Stimulated activated CD4-positive, alpha-beta T cell treated with anti-CD3 and anti-CD28 coated beads, TNF-alpha, amount 100 ng/mL, for 48 hours (primary cell): ENCODE data around the gene LRBA.
"Not testable (repeated sequence)": the region's sequence is repeated elsewhere in the genome, so short reads cannot be mapped to it uniquely, and the experiment has no call there.

Experiments used
- DNase-seq, 3 donors: peaks; one replicate each; pipeline ENCODE4 v3.0.0-alpha.2; 2020; ENCODE audit warnings: low read depth in 3 of 3

Gene LRBA

DNA sequence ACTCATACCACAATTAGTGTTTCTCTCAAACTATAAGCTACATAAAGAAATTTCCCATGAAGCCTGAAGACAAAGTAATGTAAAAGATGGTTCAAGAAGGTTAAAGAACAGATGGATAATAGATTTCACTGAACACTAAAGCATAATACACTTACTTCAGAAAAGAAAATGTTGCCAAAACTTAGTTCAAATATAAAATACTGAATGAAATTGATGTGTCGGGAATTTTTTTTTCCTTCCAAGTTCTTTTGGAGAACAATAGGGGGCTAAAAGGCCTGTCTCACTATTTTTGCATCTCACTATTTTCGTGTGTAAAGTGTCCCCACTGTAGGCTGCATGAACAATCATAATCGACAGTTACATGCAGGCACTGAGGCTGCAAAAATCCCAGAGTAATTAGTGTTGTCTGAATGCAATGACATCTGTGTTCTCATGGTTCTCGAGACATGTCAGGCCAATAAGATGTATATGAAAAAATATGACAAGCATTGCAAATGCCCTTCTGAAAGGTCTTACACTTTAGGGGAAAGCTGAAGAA is 445.0 kb downstream of the LRBA start:
- DNase-seq = no peak

DNA sequence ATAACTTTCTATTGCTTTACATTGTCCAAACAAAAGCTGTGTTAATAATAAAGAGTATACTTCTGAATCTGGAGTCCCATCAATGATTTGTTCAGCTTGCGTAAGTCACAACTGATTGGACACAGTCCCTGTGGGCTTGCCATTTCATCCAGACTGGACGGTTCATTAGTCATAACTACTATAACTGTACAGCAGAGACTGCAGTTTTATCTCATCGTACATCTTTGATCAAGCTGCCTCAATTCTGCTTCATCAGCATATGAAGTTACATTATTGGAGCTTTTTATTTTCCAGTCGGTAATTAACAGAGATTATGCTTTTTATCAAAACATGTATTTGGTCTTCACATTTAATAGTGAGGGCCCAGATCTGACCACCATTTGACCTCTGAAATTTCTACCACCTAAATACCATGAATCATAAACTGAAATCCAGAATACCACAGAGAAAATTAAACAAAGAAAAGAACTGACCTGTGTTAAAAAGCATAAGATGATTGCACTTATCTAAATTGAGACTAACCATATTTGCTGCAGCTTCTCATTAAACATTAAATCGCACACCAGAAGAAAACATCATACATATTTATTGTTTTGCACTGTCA is 445.6 kb downstream of the LRBA start:
- no peak for DNase-seq

DNA sequence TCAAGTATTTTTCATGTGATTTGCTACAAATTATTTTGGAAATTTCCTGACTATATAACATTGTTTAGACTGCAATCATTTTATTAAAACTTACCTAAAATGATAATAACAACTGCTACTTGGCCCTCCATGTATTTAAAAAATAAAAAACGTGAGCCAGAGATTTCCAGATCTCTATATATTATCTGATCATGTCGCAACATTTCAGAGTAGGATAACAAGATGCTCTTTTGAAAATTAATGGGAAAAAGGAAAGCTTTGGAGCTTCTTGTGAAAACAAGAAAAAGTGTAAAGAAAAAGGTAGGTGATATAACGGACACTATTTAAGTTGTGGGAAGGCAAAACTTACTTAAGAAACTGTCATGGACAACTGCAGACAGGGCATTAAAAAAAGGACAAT is 448.0 kb downstream of the LRBA start:
- no peak for DNase-seq

DNA sequence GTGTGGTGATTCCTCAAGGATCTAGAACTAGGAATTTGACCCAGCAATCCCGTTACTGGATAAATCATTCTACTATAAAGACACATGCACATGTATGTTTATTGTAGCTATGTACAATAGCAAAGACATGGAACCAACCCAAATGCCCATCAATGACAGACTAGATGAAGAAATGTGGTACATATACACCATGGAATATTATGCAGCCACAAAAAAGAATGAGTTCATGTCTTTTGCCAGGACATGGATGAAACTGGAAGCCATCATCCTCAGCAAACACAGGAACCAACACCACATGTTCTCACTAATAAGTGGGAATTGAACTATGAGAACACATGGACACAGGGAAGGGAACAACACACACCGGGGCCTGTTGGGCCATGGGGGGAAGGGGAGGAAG is 450.1 kb downstream of the LRBA start:
- DNase-seq = not testable (repeated sequence)

DNA sequence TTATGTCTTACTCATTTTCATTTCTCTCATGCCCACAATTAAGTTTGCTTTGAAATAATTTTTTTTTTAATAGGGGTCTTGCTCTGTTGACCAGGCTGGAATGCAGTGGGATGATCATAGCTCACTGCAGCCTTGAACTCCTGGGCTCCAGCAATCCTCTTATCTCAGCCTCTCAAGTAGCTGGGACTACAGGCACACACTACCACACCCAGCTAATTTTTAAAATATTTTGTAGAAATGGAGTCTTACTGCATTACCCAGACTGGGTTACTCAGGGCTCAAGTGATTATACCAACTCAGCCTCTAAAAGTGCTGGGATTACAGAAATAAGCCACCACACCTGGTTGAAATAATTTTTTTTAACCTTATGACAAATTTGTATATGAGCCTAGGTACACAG is 452.3 kb downstream of the LRBA start:
- no peak for DNase-seq

DNA sequence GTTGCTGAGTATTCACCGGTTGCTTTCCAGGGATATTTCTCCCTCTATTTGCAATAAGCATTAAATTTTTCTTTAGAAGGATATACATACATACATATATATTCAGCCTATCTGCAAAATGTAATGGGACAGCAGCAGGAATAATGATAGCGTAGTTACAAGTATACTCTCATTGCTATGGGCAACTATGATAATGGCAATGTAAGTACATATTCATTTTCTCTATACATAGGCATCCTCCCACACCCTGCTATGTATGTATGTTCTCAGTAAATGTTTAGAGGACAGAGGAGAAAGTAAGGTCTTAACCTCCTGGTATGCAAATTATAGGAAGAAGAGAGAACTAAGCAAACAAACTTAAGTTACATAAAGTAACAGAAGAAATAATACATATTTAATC is 452.8 kb downstream of the LRBA start:
- DNase-seq = no peak

DNA sequence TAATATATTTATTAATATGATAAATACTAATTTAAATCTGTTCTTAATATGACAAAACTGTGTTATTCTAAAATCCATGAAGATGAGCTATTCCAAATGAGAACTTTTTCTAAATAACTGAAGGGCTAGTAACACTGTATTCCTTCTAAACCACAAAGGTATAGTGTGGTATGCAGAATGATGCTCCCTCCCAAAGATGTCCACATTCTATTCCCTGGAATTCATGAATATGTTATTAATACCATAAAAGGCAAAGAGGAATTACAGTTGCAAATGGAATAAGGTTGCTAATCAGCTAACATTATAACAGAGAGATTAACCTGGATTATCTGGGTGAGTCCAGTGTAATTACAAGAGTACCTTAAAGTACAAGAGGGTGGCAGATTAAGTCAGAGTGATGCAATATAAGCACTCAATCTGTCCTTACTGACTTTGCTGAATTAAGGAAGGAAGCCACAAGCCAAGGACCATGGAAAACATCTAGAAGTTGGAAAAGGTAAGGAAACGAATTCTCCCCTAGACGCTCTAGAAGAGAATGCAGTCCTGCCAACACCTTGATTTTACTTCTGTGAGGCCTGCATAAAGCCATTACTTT is 453.8 kb downstream of the LRBA start:
- DNase-seq = no peak

DNA sequence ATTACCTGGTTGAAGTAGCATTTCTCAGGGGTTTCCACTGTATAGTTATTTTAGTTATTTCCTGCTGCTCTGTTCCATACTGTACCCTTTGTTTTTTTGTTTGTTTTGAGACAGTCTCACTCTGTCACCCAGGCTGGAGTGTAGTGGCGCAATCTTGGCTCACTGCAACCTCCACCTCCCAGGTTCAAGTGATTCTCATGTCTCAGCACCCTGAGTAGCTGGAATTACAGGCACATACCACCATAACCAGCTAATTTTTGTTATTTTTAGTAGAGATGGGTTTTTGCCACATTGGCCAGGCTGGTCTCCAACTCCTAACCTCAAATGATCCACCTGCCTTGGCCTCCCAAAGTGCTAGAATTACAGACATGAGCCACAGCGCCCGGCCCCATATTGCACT is 457.3 kb downstream of the LRBA start:
- not testable (repeated sequence) for DNase-seq

DNA sequence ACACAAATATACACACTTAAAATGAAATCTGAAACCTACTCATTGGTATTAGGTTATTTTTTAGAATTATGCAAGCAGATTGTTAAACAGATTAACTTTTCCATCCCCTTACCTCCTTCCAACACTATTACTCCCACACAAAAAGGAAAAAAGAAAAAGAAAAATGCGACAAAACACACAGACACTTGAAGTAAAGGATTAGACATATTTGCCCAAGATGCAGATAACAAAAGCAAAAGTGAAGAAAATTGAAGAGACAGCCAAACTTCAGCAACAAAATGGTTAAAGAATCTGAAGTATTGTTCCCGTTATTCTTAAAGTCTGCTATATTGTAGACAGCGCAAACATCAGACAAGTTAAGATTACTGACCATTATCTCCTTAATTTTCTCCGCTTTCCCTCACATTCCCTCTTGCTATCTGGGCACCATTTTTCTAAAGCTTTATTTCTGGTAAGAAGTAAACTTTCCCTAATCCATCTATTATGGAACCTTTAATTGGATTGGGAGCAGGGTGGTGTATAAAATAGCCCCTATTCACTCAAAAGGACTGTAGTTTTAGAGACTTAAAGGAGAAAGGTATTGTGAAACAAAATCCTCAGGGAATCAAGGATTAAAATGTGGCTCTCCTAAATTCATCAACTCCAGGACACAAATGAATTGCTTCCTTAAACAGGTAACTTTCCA is 467.8 kb downstream of the LRBA start:
- DNase-seq = no peak

DNA sequence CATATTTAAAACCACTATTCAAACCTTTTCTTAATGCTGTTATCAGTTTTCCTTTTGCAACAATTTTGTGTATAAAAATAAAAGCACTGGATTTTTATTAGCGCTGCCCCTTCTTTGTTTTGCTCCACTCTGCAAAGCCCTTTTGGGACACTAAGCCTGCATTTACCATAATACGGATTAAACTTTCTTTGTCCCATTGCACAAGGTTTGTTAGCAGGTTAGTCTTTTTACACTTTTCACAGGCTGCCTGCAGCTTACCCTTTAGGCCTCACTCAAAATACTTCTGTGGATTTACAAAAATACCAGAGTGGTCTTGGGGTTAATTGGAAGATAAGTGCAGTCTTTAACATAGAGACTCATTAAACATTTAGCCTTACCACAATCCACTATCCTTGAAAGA is 468.8 kb downstream of the LRBA start:
- DNase-seq = no peak

DNA sequence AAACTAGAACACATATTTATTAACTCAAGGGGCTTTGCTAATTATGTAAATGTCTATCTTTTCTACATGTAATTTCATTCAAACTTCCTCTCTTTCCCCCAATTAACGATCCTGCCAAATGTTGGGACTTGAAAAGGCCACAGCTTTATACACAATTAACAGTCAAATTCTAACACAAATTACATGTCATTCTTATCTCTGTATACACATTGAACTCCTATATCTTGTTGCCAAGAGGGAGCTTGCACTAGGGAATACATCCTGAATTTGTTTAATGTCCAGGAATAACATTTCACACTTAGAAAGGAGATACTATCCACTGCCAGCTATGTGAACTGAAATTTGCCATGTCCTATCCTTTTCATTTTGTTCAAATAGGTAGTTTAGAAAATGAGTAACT is 472.0 kb downstream of the LRBA start:
- DNase-seq = no peak

DNA sequence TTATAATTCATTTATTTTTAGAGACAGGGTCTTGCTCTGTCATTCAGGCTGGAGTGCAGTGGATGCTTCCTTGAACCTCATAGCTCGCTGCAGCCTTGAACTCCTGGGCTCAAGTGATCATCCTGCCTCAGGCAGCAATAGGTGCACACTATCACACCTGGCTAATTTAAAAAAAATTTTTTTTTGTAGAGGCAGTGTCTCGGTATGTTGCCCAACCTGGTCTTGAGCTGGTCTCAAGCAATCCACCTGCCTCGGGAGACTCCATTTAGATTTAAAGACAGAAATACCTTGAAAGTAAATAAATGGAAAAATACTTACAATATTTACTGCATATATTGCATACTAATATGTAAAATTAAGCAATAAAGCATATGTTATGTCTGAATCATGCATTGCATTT is 473.4 kb downstream of the LRBA start:
- DNase-seq = no peak

DNA sequence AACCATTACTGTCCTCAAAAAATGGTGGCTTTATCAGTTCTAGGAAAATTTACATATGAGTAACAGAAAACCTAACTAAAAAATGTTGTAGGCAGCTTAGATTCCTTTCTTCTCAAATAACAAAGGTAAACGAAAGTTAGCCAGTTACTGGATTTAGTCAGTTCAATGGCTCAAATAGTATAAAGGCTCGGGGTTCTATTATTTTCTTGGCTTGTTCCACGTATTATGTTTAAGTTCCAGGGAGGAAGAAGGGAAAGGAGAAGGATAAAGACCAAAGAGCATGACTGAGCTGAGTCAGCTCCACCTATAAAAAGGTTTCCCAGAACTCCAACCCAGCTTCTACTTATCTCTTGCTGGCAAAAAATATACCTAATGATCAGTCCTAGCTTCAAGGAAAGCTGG is 474.1 kb downstream of the LRBA start:
- DNase-seq = no peak

DNA sequence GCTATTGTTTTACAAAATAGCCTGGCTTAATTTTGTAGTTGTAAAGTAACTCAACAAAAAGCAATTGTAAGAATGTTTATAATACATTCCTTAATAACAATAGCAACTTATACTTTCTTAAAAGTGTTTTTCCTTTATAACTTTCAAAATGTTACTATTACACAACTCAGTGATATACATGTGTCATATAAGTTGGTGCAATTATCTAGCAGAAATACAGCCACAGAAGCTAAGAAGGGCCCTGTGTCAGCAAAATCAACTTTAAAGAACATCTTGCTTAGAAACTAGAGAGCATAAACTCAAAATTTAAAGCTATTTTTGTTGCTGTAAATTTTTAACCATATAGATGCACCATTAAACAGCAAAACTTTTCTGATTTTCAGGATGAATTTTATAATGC is 474.5 kb downstream of the LRBA start:
- no peak for DNase-seq

DNA sequence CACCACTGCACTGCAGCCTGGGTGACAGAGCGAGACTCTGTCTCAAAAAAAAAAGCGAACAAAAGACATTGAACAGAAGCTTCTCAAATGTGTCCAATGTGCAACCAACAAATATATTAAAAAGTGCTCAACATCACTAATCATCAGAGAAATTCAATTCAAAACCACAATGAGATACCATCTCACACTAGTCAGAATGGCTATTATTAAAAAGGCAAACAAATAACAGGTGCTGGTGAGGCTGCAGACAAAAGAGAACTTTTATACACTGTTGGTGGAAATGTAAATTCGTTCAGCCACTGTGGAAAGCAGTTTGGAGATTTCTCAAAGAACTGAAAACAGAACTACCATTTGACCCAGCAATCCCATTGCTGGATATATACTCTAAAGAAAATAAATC is 477.2 kb downstream of the LRBA start:
- not testable (repeated sequence) for DNase-seq

DNA sequence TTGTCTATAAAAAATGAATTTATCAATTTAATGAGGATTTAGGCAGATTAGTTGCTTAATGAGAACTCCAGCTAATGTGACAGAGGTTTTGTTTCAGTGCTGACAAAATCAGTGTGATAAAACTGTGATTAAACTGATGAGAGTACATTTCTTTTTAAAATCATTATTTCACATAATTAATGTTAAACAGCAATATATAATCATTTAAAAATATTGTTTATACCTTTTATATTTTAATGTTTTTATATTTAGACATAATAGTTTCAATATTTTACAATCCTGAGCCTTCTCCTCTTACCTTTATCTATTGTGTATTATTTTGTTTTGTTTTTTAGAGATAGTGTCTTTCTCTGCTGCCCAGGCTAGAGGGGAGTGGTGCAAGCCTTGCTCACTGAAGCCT is 480.3 kb downstream of the LRBA start:
- DNase-seq = no peak

DNA sequence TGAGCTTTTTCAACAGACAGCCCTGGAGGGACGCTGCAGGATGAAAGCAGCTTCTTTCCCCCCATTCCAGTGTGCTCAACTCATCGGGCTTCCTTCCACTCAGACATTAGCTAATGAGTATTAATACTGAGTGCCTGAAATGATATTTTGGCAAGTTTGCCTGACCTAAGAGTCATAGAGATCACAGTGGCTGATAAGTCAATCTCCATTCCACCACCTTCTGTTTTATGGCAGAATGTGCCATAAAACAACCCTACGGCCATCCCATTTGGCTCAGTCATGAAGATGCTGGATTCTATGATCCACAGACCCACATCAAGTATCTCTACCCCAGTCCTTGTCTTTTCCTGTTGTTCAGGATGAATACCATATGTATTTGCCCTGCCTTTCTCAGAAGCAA is 481.4 kb downstream of the LRBA start:
- no peak for DNase-seq

DNA sequence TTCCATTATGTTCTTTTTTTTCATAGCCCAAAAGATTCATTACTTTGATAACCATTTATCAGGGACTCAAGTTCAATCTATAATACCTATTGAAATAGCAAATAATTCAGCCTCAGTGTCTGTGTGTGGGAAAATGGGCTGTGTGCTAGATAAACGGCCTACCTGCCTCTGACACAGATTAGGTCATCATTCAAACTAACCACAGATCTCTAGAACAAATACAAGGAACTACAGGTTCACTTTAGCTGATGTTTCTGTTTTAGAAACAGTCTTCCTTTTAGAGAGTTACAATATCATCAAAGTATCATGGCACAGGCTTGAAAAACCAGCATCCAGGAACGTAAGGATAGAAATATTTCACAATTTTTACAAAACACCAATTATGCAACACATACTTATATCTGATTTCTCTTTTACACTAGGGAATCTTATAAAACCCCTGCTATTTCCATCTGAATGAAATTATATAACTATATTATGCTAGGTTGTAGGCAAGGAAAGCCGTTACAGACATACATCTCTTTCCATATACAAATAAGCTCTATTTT is 489.7 kb downstream of the LRBA start:
- no peak for DNase-seq

DNA sequence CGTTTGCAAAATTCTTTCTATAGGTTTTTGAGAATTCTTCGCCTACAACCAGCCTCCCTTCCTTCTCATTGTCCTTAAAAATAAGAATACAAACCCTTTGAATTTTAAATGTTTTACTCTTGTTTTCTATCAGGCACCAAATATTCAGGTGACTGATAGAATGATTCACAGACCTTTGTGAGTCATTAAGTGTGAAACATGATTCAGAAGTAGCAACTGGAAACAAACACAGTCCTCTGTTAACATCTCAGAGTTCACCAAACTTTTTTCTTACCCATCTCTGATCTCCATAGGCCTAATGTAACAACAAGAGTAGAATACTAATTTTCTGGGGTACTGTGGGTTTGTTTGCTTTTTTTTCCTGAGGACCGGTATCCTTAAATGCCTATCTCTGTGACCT is 496.5 kb downstream of the LRBA start:
- no peak for DNase-seq

DNA sequence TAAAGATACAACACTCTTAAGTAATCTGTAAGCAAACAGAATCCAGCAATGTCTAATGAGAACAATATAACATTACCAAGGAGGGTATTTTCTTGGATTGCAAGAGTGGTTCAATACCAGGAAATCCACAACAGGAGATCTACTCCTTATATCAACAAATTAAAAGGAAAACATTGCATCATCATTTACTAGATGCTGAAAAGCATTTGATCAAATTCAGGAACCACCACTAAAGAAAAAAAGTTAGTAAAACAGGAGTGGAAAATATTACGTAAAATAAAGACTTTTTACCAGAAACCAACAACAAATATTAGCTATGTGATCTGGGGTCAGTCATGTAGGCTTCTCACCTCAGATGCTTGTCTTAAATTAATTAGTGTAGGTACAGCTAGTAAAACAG is 499.9 kb downstream of the LRBA start:
- no peak for DNase-seq

DNA sequence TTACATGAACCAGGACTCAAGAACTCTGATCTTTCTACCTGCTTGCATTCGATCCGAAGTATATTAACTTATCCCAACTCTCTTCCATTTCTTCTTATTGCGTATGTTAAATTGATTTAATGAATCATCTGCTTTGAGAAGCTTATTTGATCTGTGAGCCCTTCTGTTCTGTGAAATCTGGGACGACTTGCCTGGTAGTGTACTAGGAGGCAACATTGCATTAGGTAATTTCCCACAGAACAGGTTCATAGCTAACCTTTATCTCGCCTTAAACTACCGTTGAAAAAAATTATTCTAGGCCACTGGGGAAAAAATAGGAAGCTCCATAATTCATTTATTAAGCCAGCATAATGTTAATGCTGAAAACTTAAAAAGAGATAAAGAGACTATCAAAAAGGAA is 500.4 kb downstream of the LRBA start:
- DNase-seq = no peak

DNA sequence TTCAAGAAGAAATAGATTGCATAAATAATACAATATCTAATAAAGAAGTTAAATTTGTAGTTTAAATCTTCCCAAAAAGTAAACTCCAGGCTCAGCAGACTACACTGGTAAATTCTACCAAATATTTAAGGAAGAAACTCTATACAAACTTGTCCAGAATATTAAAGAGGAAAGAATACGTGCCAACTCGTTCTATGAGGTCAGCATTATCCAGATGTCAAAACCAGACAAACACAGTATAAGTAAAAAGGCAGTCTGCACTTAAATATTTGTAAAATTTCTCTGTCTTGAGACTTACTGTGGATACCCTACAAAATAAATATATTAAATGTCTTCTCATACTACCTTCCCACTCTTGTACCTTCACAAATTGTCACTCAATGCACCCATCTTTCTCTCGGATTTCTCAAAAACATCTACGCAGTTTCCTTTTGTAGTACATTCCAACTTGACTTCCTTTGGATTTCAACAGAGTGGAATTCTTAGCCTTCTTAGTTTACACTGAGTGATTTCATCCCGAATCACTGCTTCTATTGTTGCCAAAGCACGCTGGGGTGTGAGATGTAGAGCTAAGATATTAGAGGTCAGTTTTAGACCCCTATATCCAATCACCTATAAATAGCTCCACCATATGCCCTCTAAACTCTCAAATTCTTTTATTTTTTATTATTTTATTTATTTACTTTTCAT is 504.8 kb downstream of the LRBA start:
- no peak for DNase-seq
